B cell (primary cell): Measurements from ENCODE around the gene PHEX. TPM values are rescaled to one million over a fixed set of nuclear protein-coding genes. Genes with fewer than 3 reads are reported as not detected.

Source experiments
- ATAC-seq: fragments of 200-7000 bp; cut with Tn5 transposase; one replicate; pipeline ENCODE4 v1.10.0; 2021; ENCODE audit warnings: low read depth, mild to moderate bottlenecking, moderate number of reproducible peaks, moderate library complexity
- CTCF ChIA-PET: fragments of 350-600 bp; sonication (Branson Sonifier 250); formaldehyde crosslinking; loops from one replicate; lab custom pipeline; 2021; ENCODE audit warnings: antibody characterized with exemption, inconsistent platforms; lab: Charles Lee
- POLR2A ChIA-PET: fragments of 350-600 bp; sonication (Branson Sonifier 250); formaldehyde crosslinking; loops from one replicate; lab custom pipeline; 2021; ENCODE audit warnings: antibody characterized with exemption; lab: Charles Lee
- DNase-seq: peaks from one replicate; pipeline ENCODE4 v3.0.0; 2013
- H2AFZ ChIP-seq: 2 replicates; pipeline ENCODE4 v1.6.1; 2012; ENCODE audit warnings: mild to moderate bottlenecking, low read depth, low read length; ENCODE audit not compliant: insufficient read depth, poor library complexity, severe bottlenecking
- H3K27ac ChIP-seq, 2 donors: 1 replicate in 1 of 2; 2 replicates in 1 of 2; pipeline ENCODE4 v1.5.1; 2012 to 2013; ENCODE audit warnings: low read length in 2 of 2, mild to moderate bottlenecking in 2 of 2, moderate library complexity in 1 of 2
- H3K27me3 ChIP-seq, 4 experiments: fragments of 200-600 bp in 1 of 4; sonication (generic) in 1 of 4; replicated peaks in 1 of 4; 1 replicate in 2 of 4; 2 replicates in 2 of 4; pipeline versions ENCODE4 v1.6.1 to v1.7.0; 2013 to 2016; ENCODE audit warnings: low read length in 3 of 4, mild to moderate bottlenecking in 2 of 4, mixed read lengths in 1 of 4, moderate library complexity in 1 of 4; ENCODE audit not compliant: insufficient read depth in 4 of 4, control insufficient read depth in 3 of 4; ENCODE audit errors: control extremely low read depth in 1 of 4
- H3K36me3 ChIP-seq, 2 experiments: replicated peaks in 1 of 2; 1 replicate in 1 of 2; 2 replicates in 1 of 2; pipeline versions ENCODE4 v1.6.1 to v1.7.1; 2013; ENCODE audit warnings: low read length in 1 of 2; ENCODE audit not compliant: insufficient read depth in 2 of 2, control insufficient read depth in 1 of 2; ENCODE audit errors: control extremely low read depth in 1 of 2, extremely low read depth in 1 of 2
- H3K4me1 ChIP-seq, 2 donors: fragments of 200-600 bp in 1 of 2; sonication (generic) in 1 of 2; 1 replicate in 1 of 2; 2 replicates in 1 of 2; pipeline versions ENCODE4 v1.5.1 to v1.6.1; 2013 to 2017; ENCODE audit warnings: low read length in 2 of 2; ENCODE audit not compliant: control insufficient read depth in 2 of 2, insufficient read depth in 2 of 2
- H3K4me2 ChIP-seq: replicated peaks from 2 replicates; pipeline ENCODE3; 2012; ENCODE audit warnings: mild to moderate bottlenecking, low read depth, low read length; ENCODE audit not compliant: poor library complexity, severe bottlenecking
- H3K4me3 ChIP-seq, 5 experiments: fragments of 200-600 bp in 1 of 5; sonication (generic) in 1 of 5; 1 replicate in 3 of 5; 2 replicates in 2 of 5; pipeline versions ENCODE4 v1.5.1 to v1.7.0; 2011 to 2016; ENCODE audit warnings: low read length in 4 of 5, mild to moderate bottlenecking in 4 of 5, low read depth in 2 of 5, control low read depth in 1 of 5, moderate library complexity in 1 of 5; ENCODE audit not compliant: insufficient read depth in 1 of 5; ENCODE audit errors: control extremely low read depth in 1 of 5, extremely low read depth in 1 of 5
- H3K79me2 ChIP-seq: fragments of 200-600 bp; sonication (generic); one replicate; pipeline ENCODE4 v1.6.0; 2016; ENCODE audit warnings: low read length; ENCODE audit not compliant: control insufficient read depth, insufficient read depth
- H3K9ac ChIP-seq: fragments of 200-600 bp; sonication (generic); 2 replicates; pipeline ENCODE4 v1.6.1; 2017; ENCODE audit warnings: mild to moderate bottlenecking, low read length, moderate library complexity
- H3K9me3 ChIP-seq, 3 donors: one replicate each; pipeline versions ENCODE4 v1.6.1 to v1.7.1; 2013; ENCODE audit warnings: low read length in 2 of 3; ENCODE audit not compliant: control insufficient read depth in 2 of 3, insufficient read depth in 1 of 3; ENCODE audit errors: control extremely low read depth in 1 of 3
- H4K20me1 ChIP-seq: 2 replicates; pipeline ENCODE4 v1.6.0; 2012; ENCODE audit warnings: mild to moderate bottlenecking, low read length; ENCODE audit not compliant: insufficient read depth, control insufficient read depth, poor library complexity, severe bottlenecking
- H3K27ac Mint-ChIP-seq: one replicate; pipeline ENCODE4 v1.8.0; 2021; ENCODE audit warnings: mixed read lengths
- H3K27me3 Mint-ChIP-seq: one replicate; pipeline ENCODE4 v1.8.0; 2021; ENCODE audit warnings: mixed read lengths
- H3K4me1 Mint-ChIP-seq: one replicate; pipeline ENCODE4 v1.8.0; 2021; ENCODE audit warnings: mixed read lengths
- H3K4me3 Mint-ChIP-seq: one replicate; pipeline ENCODE4 v1.8.0; 2021; ENCODE audit warnings: mixed read lengths
- H3K9me3 Mint-ChIP-seq: one replicate; pipeline ENCODE4 v1.8.0; 2022; ENCODE audit warnings: mixed read lengths; ENCODE audit not compliant: insufficient read depth
- EZH2 ChIP-seq: IDR thresholded peaks from 2 replicates; pipeline ENCODE4 v1.6.1; 2012; ENCODE audit warnings: borderline replicate concordance, low read depth, mild to moderate bottlenecking, moderate library complexity, low read length; ENCODE audit not compliant: insufficient read depth, poor library complexity, severe bottlenecking
- WGBS: methylation state at CpG from one replicate; pipeline ENCODE4 v1.1.5; 2013; ENCODE audit warnings: missing lambda C conversion rate; ENCODE audit not compliant: insufficient coverage; 5-methylcytosine and 5-hydroxymethylcytosine counted together
- intact Hi-C: fragments of 100-400 bp; cut with micrococcal nuclease; formaldehyde crosslinking; loops from one replicate; pipeline ENCODE4 v1.10.0; 2022
- polyA minus RNA-seq: library from RNA; depleted of rRNA, polyadenylated mRNA; stranded (reverse); fragments of >200 nt; gene quantifications from 2 replicates; pipeline ENCODE4 v1.2.3, GENCODE V29; 2012
- polyA plus RNA-seq: library from polyadenylated mRNA; depleted of rRNA; stranded (reverse); fragments of >200 nt; gene quantifications from 2 replicates; pipeline ENCODE4 v1.2.3, GENCODE V29; 2012
- total RNA-seq, 2 donors: library from RNA; stranded (reverse); fragments of 120-200 nt in 1 of 2; gene quantifications; 1 replicate in 1 of 2; 2 replicates in 1 of 2; pipeline versions ENCODE4 v1.2.3 to v1.2.4, GENCODE V29; 2013 to 2022
- TF ChIP-seq, protein P1 (sequence below): fragments of 200-600 bp; IDR thresholded peaks from one replicate; pipeline ENCODE4 v1.8.0; 2022; ENCODE audit warnings: antibody characterized with exemption, mild to moderate bottlenecking

The PHEX gene
- total RNA-seq (0.15 and 0.56 TPM in 2 replicates), polyA plus RNA-seq (0.01 and 0.04 TPM in 2 replicates), polyA minus RNA-seq (1.1 TPM in 1 of 2 replicates, not detected in the other)
- 1.6 TPM for total RNA-seq (2013)

DNA sequence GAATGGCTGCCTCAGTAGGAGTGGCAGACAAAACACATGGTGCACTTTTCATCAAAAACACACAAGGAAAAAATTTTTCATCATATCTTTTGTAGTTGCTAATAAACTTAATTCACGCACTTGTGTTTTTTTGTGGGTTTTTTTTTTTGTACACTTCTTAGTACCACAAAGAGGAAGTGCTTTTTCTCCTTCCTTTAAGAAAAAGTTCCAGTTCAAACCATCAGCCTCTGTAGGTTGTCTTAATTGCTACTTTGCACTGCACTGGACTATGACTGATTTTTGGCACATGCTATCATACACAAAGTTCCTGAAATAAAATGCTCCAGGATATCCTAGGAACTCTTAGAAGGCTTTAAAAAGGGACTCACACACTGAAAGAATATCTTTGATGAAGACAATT lies at the start of gene PHEX:
PHEX (plus strand) TSS at position 242 of the 400 bp plus-strand sequence. CDS start 681 bp downstream, outside the sequence.
- H3K79me2 ChIP-seq = no peaks in the 10 kb centered on the region
- CTCF ChIA-PET = no interaction called here
- H3K27me3 ChIP-seq = no peaks in the 10 kb centered on the region
- ATAC-seq (no peak), DNase-seq (no peak)
- Mint-ChIP-seq H3K4me3 (no peak within 1 kb of the TSS), H3K27ac (peak within 1 kb of the TSS; percentile 10), H3K4me1 (peaks cover 23% of the 10 kb centered on the region), H3K27me3 (no peaks in the 10 kb centered on the region), H3K9me3 (no peaks in the 10 kb centered on the region)
- H3K36me3 ChIP-seq = no peaks in the 10 kb centered on the region
- H3K9me3 ChIP-seq = no peaks in the 10 kb centered on the region
- H3K4me2 ChIP-seq = peak within 1 kb of the TSS; percentile 2
- TF ChIP-seq EZH2 = no peak
- TF ChIP-seq, protein P1, sequence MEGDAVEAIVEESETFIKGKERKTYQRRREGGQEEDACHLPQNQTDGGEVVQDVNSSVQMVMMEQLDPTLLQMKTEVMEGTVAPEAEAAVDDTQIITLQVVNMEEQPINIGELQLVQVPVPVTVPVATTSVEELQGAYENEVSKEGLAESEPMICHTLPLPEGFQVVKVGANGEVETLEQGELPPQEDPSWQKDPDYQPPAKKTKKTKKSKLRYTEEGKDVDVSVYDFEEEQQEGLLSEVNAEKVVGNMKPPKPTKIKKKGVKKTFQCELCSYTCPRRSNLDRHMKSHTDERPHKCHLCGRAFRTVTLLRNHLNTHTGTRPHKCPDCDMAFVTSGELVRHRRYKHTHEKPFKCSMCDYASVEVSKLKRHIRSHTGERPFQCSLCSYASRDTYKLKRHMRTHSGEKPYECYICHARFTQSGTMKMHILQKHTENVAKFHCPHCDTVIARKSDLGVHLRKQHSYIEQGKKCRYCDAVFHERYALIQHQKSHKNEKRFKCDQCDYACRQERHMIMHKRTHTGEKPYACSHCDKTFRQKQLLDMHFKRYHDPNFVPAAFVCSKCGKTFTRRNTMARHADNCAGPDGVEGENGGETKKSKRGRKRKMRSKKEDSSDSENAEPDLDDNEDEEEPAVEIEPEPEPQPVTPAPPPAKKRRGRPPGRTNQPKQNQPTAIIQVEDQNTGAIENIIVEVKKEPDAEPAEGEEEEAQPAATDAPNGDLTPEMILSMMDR = no peak
- H3K4me3 ChIP-seq = no peak within 1 kb of the TSS
- no peak within 1 kb of the TSS for H3K9ac ChIP-seq
- H3K27ac ChIP-seq = peak within 1 kb of the TSS in 1 of 2 donors; percentile 1
- peaks cover 17 to 23% of the 10 kb centered on the region in 2 donors for H3K4me1 ChIP-seq
- POLR2A ChIA-PET = no interaction called here
- no CpG with 5 or more reads among the region's 1 CpG for WGBS
- H2AFZ ChIP-seq = no peak within 1 kb of the TSS
- intact Hi-C loops = no loop called here
- no peaks in the 10 kb centered on the region for H4K20me1 ChIP-seq

DNA sequence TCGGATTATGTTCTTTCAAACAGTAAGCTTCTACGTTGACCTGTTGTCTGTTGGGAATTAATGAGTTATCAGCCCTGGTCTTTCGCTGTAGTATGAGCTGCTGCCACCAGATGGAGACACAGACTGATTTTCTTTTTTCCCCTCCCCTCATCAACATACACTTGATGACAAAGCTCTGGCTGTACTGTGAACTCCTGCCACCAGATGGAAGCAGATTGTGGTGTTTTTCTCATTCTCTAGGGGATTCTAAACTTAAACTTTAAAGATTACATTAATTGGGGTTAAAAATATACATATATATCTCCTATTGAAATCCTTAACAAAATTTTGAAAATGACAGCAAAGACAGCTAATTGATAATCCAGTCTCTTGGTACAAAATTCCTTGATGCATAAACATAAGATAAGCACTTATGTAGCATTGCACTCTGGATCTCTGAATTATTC lies 46.8 kb upstream of the PHEX start:
- no CpG with 5 or more reads among the region's 3 CpGs for WGBS
- Histone ChIP-seq H3K4me3 (no peak overlapping the region), H3K79me2 (no peaks in the 10 kb centered on the region), H2AFZ (no peak overlapping the region), H3K27me3 (no peaks in the 10 kb centered on the region), H3K9ac (no peak overlapping the region), H3K27ac (no peak overlapping the region), H3K9me3 (no peaks in the 10 kb centered on the region), H3K4me2 (no peak overlapping the region), H3K4me1 (peaks cover 0 to 13% of the 10 kb centered on the region in 2 donors), H3K36me3 (no peaks in the 10 kb centered on the region), H4K20me1 (no peaks in the 10 kb centered on the region)
- ChIA-PET CTCF (interaction anchor here (0.6 to 3.8 kb wide), 39 partner anchors 9 to 1918 kb away, joined by 3 to 59 read pairs (median 5); partner anchors contain the start of gene MBTPS2), POLR2A (no interaction called here)
- no peaks in the 10 kb centered on the region for H3K9me3 Mint-ChIP-seq
- H3K27me3 Mint-ChIP-seq = no peaks in the 10 kb centered on the region
- peaks cover 13% of the 10 kb centered on the region for H3K4me1 Mint-ChIP-seq
- TF ChIP-seq EZH2 = no peak
- TF ChIP-seq, protein P1 = peak; percentile 82
- peak; percentile 94 for ATAC-seq
- H3K4me3 Mint-ChIP-seq = no peak overlapping the region
- DNase-seq = peak; percentile 80
- intact Hi-C loops = loop anchor here (2.0 to 5.0 kb wide), 3 partner anchors 152 to 1631 kb away; no protein-coding TSS in a partner anchor
- H3K27ac Mint-ChIP-seq = peak overlapping the region; percentile 10
